ENCODE data around the gene TMSB15C.

DNA sequence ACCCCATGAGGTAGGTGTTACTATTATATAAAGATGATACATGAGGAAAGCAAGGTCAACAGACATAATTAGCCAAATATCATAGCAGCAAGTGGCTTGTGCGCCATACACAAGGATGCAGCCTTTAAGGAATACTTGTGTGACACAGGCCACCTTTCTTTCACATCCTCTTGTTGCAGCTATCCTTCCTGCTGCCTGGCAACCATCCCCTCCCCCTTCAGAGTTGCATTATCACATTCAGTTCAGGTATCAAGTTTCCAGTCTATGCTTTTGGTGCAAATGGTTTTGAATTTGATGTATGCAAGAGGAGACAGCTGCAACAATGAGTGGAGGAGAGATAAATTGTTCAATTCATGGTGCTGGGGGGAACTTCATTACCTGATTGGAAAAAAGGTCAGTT is 42.7 kb upstream of the TMSB15C start:
- TF ChIP-seq, protein P1, sequence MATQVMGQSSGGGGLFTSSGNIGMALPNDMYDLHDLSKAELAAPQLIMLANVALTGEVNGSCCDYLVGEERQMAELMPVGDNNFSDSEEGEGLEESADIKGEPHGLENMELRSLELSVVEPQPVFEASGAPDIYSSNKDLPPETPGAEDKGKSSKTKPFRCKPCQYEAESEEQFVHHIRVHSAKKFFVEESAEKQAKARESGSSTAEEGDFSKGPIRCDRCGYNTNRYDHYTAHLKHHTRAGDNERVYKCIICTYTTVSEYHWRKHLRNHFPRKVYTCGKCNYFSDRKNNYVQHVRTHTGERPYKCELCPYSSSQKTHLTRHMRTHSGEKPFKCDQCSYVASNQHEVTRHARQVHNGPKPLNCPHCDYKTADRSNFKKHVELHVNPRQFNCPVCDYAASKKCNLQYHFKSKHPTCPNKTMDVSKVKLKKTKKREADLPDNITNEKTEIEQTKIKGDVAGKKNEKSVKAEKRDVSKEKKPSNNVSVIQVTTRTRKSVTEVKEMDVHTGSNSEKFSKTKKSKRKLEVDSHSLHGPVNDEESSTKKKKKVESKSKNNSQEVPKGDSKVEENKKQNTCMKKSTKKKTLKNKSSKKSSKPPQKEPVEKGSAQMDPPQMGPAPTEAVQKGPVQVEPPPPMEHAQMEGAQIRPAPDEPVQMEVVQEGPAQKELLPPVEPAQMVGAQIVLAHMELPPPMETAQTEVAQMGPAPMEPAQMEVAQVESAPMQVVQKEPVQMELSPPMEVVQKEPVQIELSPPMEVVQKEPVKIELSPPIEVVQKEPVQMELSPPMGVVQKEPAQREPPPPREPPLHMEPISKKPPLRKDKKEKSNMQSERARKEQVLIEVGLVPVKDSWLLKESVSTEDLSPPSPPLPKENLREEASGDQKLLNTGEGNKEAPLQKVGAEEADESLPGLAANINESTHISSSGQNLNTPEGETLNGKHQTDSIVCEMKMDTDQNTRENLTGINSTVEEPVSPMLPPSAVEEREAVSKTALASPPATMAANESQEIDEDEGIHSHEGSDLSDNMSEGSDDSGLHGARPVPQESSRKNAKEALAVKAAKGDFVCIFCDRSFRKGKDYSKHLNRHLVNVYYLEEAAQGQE (IDR thresholded peaks at IDR 0.05; ENCODE audit: insufficient read depth in 1 of 2, low read depth in 2 of 2, low read length in 2 of 2), result no peak
- TF ChIP-seq POLR2AphosphoS5 (IDR thresholded peaks at IDR 0.05; ENCODE audit: low read depth, low read length) (no peak), FOXP2 (optimal IDR thresholded peaks at IDR 0.05; ENCODE audit: borderline replicate concordance, extremely low read depth, extremely low read length, insufficient read depth) (no peak)
